Nephron (organoid): ENCODE results near the gene ARL14.
A peak's percentile ranks its signal among the peaks of the same experiment; 100 is the strongest.

Experiments
- H3K27ac Mint-ChIP-seq, 3 experiments: 2 replicates each; pipeline ENCODE4 v1.8.0; 2020; ENCODE audit warnings: mixed read lengths in 3 of 3, mild to moderate bottlenecking in 2 of 3, moderate library complexity in 1 of 3
- H3K27me3 Mint-ChIP-seq: 2 replicates; pipeline ENCODE4 v1.8.0; 2021; ENCODE audit warnings: low read depth, mild to moderate bottlenecking, moderate library complexity, mixed read lengths
- H3K36me3 Mint-ChIP-seq: 2 replicates; pipeline ENCODE4 v1.8.0; 2020; ENCODE audit warnings: low read depth, mixed read lengths
- H3K4me1 Mint-ChIP-seq: 2 replicates; pipeline ENCODE4 v1.8.0; 2020; ENCODE audit warnings: mixed read lengths
- H3K4me3 Mint-ChIP-seq, 3 experiments: 2 replicates each; pipeline ENCODE4 v1.8.0; 2020; ENCODE audit warnings: mild to moderate bottlenecking in 3 of 3, mixed read lengths in 3 of 3, moderate library complexity in 2 of 3
- H3K9me3 Mint-ChIP-seq: 2 replicates; pipeline ENCODE4 v1.8.0; 2020; ENCODE audit warnings: mixed read lengths
- TF ChIP-seq, protein P1 (sequence below), 3 experiments: fragments of 200-600 bp; sonication (generic); IDR thresholded peaks; one replicate each; pipeline ENCODE4 v1.5.0; 2021; ENCODE audit warnings: antibody characterized with exemption in 3 of 3; ENCODE audit not compliant: unreplicated experiment in 3 of 3

ARL14 gene

DNA sequence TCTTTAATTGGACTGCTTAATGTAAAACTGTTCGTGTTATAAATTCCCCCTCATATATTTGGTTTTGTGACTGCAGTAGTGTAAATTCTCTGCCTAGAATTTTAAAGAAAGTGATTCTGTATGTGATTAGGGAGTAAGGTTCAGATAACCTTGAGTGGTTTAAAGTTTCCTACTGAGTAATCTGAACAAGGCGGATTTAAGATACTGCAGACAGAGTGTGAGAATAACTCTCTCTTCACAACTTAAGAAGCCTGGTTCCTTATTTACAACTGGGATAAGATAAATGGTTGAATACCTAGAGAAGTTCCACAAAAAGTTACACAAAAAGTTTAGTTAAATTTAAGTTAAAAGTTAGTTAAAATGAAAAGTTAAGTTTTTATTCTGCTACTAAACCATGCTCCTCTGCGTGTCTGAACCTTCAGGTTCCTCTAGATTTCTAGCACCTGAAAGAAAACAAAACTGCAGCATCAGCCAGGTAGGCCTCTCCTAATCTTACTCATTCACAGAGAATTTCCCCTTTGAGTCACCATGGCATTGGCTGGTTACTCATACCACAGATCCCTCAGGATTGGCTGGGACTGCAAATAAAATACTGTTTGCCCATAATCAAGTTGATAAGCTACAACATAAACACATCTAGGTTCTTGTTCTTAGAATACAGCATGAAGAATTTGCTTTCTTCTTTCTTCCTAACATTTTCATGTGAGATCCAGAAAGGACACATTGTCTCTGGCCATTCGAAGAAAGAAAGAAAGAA is at the start of gene ARL14:
Gene ARL14, plus strand, starts transcription at position 614 of the 757 bp plus-strand sequence. CDS start 187 bp downstream, outside the sequence.
- H3K4me1 Mint-ChIP-seq = peaks cover 27% of the 10 kb centered on the region
- TF ChIP-seq, protein P1, sequence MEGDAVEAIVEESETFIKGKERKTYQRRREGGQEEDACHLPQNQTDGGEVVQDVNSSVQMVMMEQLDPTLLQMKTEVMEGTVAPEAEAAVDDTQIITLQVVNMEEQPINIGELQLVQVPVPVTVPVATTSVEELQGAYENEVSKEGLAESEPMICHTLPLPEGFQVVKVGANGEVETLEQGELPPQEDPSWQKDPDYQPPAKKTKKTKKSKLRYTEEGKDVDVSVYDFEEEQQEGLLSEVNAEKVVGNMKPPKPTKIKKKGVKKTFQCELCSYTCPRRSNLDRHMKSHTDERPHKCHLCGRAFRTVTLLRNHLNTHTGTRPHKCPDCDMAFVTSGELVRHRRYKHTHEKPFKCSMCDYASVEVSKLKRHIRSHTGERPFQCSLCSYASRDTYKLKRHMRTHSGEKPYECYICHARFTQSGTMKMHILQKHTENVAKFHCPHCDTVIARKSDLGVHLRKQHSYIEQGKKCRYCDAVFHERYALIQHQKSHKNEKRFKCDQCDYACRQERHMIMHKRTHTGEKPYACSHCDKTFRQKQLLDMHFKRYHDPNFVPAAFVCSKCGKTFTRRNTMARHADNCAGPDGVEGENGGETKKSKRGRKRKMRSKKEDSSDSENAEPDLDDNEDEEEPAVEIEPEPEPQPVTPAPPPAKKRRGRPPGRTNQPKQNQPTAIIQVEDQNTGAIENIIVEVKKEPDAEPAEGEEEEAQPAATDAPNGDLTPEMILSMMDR (IDR thresholded peaks at IDR 0.05; ENCODE audit: unreplicated experiment in 3 of 3) = no peak
- H3K4me3 Mint-ChIP-seq = peak within 1 kb of the TSS in 2 of 3 experiments; percentile 27 to 48
- H3K27me3 Mint-ChIP-seq = no peaks in the 10 kb centered on the region
- no peaks in the 10 kb centered on the region for H3K36me3 Mint-ChIP-seq
- peak within 1 kb of the TSS; percentile 57 to 88 (median 77) for H3K27ac Mint-ChIP-seq
- no peaks in the 10 kb centered on the region for H3K9me3 Mint-ChIP-seq

DNA sequence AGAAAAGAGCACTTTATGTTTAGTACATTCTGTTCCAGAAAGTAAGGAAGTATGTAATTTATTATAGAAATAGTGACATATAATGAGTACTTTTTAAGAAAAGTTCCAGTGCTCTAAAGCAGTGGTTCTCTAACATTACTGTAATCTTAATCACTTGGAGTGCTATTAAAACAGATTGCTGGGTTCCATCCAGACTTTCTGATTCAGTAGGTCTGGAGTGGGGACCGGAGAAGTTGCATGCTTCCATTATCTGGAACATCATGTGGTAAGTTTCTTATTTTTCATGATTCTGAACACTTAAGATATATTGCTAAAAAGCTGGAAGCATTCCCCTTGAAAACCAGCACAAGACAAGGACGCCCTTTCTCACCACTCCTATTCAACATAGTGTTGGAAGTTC is 47.5 kb upstream of the ARL14 start:
- Mint-ChIP-seq H3K36me3 (no peaks in the 10 kb centered on the region), H3K27ac (no peak overlapping the region), H3K4me3 (no peak overlapping the region), H3K27me3 (peaks cover 3% of the 10 kb centered on the region), H3K9me3 (no peaks in the 10 kb centered on the region), H3K4me1 (no peaks in the 10 kb centered on the region)
- TF ChIP-seq, protein P1 (IDR thresholded peaks at IDR 0.05; ENCODE audit: unreplicated experiment in 3 of 3) = no peak

DNA sequence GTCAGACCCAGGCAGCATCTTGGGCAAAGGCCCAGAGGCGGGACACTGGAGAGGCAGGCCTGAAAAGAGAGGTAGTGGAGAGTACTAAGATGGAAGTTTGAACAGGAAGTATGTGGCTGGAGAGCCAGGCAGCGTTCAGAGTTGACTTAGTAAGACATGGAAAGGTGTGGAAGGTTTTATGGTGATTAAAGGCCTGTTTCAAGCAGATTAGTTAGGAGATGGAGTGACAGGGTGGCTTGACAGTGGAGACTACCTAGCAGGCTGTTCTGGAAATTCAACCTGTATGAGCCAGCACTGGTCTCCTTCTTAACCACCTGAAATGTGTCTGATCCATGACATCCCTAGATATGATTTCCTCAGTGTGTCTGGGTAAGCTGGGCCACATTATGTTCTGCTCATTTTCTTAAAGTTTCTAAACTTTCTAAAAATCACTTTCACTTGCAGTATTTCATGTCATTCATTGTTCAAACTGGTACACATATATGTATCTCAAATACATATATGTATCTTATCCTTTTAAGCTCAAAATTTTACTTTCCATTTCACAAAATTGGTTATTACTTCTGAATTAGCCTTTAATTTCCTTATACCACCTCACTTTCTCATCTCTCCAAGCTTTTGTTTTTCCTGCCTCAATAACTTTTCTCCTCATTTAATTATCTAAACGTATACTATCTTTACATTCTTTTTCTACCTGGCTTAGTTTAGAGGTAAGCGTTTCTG is 43.4 kb upstream of the ARL14 start:
- peaks cover 3% of the 10 kb centered on the region for H3K27me3 Mint-ChIP-seq
- H3K27ac Mint-ChIP-seq = no peak overlapping the region

DNA sequence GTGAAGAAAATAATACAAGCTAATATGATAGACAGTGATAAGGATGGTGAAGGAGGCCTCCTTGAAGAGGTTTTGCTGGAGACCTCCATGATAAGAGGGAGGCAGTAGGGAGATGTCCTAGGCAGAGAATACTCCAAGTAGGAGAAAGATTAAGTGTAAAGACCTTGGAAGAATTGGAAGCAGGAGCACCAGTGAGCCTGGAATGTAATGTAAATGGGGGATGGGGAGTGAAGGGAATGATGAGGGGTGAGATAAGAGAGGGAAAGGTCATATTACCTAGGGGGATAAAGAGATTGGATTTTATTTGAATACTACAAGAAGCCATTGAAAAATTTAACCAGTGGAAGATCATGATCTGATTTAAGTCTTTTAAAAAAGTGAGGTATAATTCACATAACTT is 41.7 kb upstream of the ARL14 start:
- Mint-ChIP-seq H3K4me1 (no peaks in the 10 kb centered on the region), H3K4me3 (no peak overlapping the region), H3K27me3 (peaks cover 3% of the 10 kb centered on the region), H3K9me3 (no peaks in the 10 kb centered on the region), H3K27ac (no peak overlapping the region), H3K36me3 (no peaks in the 10 kb centered on the region)
- TF ChIP-seq, protein P1 (IDR thresholded peaks at IDR 0.05; ENCODE audit: unreplicated experiment in 3 of 3) = no peak

More for the DNA sequence above, 43.4 kb upstream of the ARL14 start:
- no peaks in the 10 kb centered on the region for H3K36me3 Mint-ChIP-seq
- H3K4me3 Mint-ChIP-seq = no peak overlapping the region
- TF ChIP-seq, protein P1 (IDR thresholded peaks at IDR 0.05; ENCODE audit: unreplicated experiment in 3 of 3) = no peak
- H3K9me3 Mint-ChIP-seq = no peaks in the 10 kb centered on the region
- H3K4me1 Mint-ChIP-seq = no peaks in the 10 kb centered on the region

DNA sequence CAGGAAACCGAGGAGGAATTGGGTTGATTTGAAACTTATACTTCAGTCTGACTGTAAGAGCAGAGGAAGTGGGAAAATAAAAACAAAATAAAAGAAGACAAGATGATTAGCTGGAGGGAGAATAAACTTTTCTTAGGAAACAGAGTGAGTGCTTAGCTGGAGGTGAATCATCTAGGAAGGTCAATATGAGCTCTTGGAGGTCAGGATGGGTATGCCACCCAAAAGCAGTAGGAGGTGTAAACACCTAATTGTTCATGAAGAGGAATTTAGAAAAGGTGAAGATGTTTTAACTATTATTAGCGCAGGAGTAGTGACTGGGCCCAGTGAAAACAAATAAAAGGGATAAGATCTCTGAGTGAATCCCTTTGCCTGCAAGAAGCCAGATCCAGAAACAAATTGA is 39.9 kb upstream of the ARL14 start:
- Mint-ChIP-seq H3K4me3 (no peak overlapping the region), H3K36me3 (no peaks in the 10 kb centered on the region), H3K27me3 (no peaks in the 10 kb centered on the region), H3K27ac (no peak overlapping the region), H3K4me1 (peaks cover 4% of the 10 kb centered on the region), H3K9me3 (no peaks in the 10 kb centered on the region)
- TF ChIP-seq, protein P1 (IDR thresholded peaks at IDR 0.05; ENCODE audit: unreplicated experiment in 3 of 3) = no peak
